IMR-90 (cell line): ENCODE data around the gene BRSK1. TPM values are rescaled to one million over a fixed set of nuclear protein-coding genes. Genes with fewer than 3 reads are reported as not detected.

Experiments used
- ATAC-seq: fragments of 200-7000 bp; cut with Tn5 transposase; 2 replicates; pipeline ENCODE4 v1.9.1; 2020; ENCODE audit warnings: low read depth, mild to moderate bottlenecking, moderate library complexity
- BruUV-seq: library from RNA; stranded (reverse); fragments of 400-500 nt; replicated peaks from 2 replicates; lab custom pipeline; 2021; lab: Mats Ljungman, UMichigan
- CTCF ChIA-PET: fragments of 300-600 bp; formaldehyde crosslinking; extraction: SDS; loops from one replicate; lab custom pipeline; 2021; ENCODE audit warnings: antibody characterized with exemption; lab: Yijun Ruan, JAX
- POLR2A ChIA-PET: fragments of 300-600 bp; sonication (Branson Sonifier 250); formaldehyde crosslinking; loops from one replicate; lab custom pipeline; 2022; ENCODE audit warnings: antibody characterized with exemption; ENCODE audit not compliant: unreplicated experiment; lab: Charles Lee
- DNase-seq: peaks from one replicate; pipeline ENCODE4 v3.0.0; 2013
- H2AFZ ChIP-seq: replicated peaks from 2 replicates; pipeline ENCODE3; 2013; ENCODE audit warnings: low read length, mild to moderate bottlenecking; ENCODE audit not compliant: poor library complexity
- H2AK5ac ChIP-seq: 2 replicates; pipeline ENCODE4 v1.6.1; 2013; ENCODE audit warnings: low read depth, low read length, inconsistent platforms
- H2AK9ac ChIP-seq: replicated peaks from 2 replicates; pipeline ENCODE3; 2013; ENCODE audit warnings: mild to moderate bottlenecking, low read depth, low read length, moderate library complexity; ENCODE audit not compliant: poor library complexity
- H2BK120ac ChIP-seq: 2 replicates; pipeline ENCODE4 v1.6.1; 2013; ENCODE audit warnings: low read depth, low read length, inconsistent platforms
- H2BK15ac ChIP-seq: 3 replicates; pipeline ENCODE4 v1.6.1; 2013; ENCODE audit warnings: low read depth, low read length, inconsistent platforms
- H2BK20ac ChIP-seq: 2 replicates; pipeline ENCODE4 v1.6.1; 2013; ENCODE audit warnings: low read depth, mild to moderate bottlenecking, inconsistent platforms, low read length, moderate library complexity
- H2BK5ac ChIP-seq: 2 replicates; pipeline ENCODE4 v1.6.1; 2013; ENCODE audit warnings: mild to moderate bottlenecking, low read depth, low read length, inconsistent platforms; ENCODE audit not compliant: poor library complexity, severe bottlenecking
- H3K14ac ChIP-seq: replicated peaks from 2 replicates; pipeline ENCODE4 v1.6.1; 2013; ENCODE audit warnings: low read depth, low read length, inconsistent platforms
- H3K18ac ChIP-seq: 2 replicates; pipeline ENCODE4 v1.6.1; 2013; ENCODE audit warnings: low read depth, low read length, control low read depth
- H3K23ac ChIP-seq: 2 replicates; pipeline ENCODE4 v1.6.1; 2013; ENCODE audit warnings: low read depth, low read length, inconsistent platforms
- H3K27ac ChIP-seq: 2 replicates; pipeline ENCODE4 v1.5.1; 2013; ENCODE audit warnings: mild to moderate bottlenecking, control low read depth, low read length; ENCODE audit not compliant: insufficient read depth
- H3K27me3 ChIP-seq: 2 replicates; pipeline ENCODE4 v1.6.1; 2013; ENCODE audit warnings: low read length; ENCODE audit not compliant: control insufficient read depth, insufficient read depth
- H3K36me3 ChIP-seq: 2 replicates; pipeline ENCODE4 v1.6.1; 2013; ENCODE audit warnings: low read length, mixed read lengths; ENCODE audit not compliant: control insufficient read depth, insufficient read depth
- H3K4ac ChIP-seq: 2 replicates; pipeline ENCODE4 v1.6.1; 2013; ENCODE audit warnings: low read depth, low read length, inconsistent platforms
- H3K4me1 ChIP-seq: 2 replicates; pipeline ENCODE4 v1.6.1; 2013; ENCODE audit warnings: low read length, mixed read lengths; ENCODE audit not compliant: control insufficient read depth, insufficient read depth
- H3K4me2 ChIP-seq: 2 replicates; pipeline ENCODE4 v1.6.1; 2013; ENCODE audit warnings: low read depth, mild to moderate bottlenecking, control low read depth, low read length, moderate library complexity
- H3K4me3 ChIP-seq: 2 replicates; pipeline ENCODE4 v1.5.1; 2013; ENCODE audit warnings: low read depth, mild to moderate bottlenecking, control low read depth, low read length, moderate library complexity; ENCODE audit not compliant: insufficient read depth
- H3K56ac ChIP-seq: 2 replicates; pipeline ENCODE4 v1.6.1; 2013; ENCODE audit warnings: low read length, inconsistent platforms; ENCODE audit not compliant: insufficient read depth; ENCODE audit errors: extremely low read depth
- H3K79me1 ChIP-seq, 2 experiments: 2 replicates each; pipeline ENCODE4 v1.6.1; 2013; ENCODE audit warnings: low read length in 2 of 2, inconsistent platforms in 1 of 2, low read depth in 1 of 2
- H3K9ac ChIP-seq: 2 replicates; pipeline ENCODE4 v1.6.1; 2013; ENCODE audit warnings: low read depth, low read length, control low read depth
- H3K9me1 ChIP-seq: 2 replicates; pipeline ENCODE4 v1.6.1; 2013; ENCODE audit warnings: low read length, inconsistent platforms; ENCODE audit not compliant: insufficient read depth
- H3K9me3 ChIP-seq: 2 replicates; pipeline ENCODE4 v1.6.1; 2013; ENCODE audit warnings: low read length; ENCODE audit not compliant: control insufficient read depth, insufficient read depth
- H4K20me1 ChIP-seq: 2 replicates; pipeline ENCODE4 v1.6.1; 2013; ENCODE audit warnings: low read length, inconsistent platforms; ENCODE audit not compliant: insufficient read depth
- H4K5ac ChIP-seq: 2 replicates; pipeline ENCODE4 v1.6.1; 2013; ENCODE audit warnings: mild to moderate bottlenecking, low read depth, low read length, control low read depth
- H4K8ac ChIP-seq, 2 experiments: 2 replicates each; pipeline ENCODE4 v1.6.1; 2013; ENCODE audit warnings: low read depth in 2 of 2, low read length in 2 of 2, control low read depth in 1 of 2, inconsistent platforms in 1 of 2
- H4K91ac ChIP-seq: 2 replicates; pipeline ENCODE4 v1.6.1; 2013; ENCODE audit warnings: low read depth, low read length, inconsistent platforms; ENCODE audit not compliant: insufficient read depth
- CEBPB ChIP-seq: IDR thresholded peaks from 2 replicates; pipeline ENCODE4 v1.6.1; 2012; ENCODE audit warnings: low read depth, low read length, improper control_type of control experiment
- FOS ChIP-seq: fragments of 150-350 bp; IDR thresholded peaks from 2 replicates; pipeline ENCODE4 v1.6.1; 2016; ENCODE audit warnings: low read depth, low read length
- MAFK ChIP-seq: IDR thresholded peaks from 2 replicates; pipeline ENCODE4 v1.6.1; 2012; ENCODE audit warnings: low read depth, low read length, improper control_type of control experiment
- MAZ ChIP-seq: IDR thresholded peaks from 2 replicates; pipeline ENCODE4 v1.6.1; 2012; ENCODE audit warnings: low read depth, mild to moderate bottlenecking, low read length, improper control_type of control experiment, moderate library complexity, borderline replicate concordance
- NFE2L2 ChIP-seq: fragments of 150-350 bp; IDR thresholded peaks from 2 replicates; pipeline ENCODE4 v1.6.1; 2016; ENCODE audit warnings: low read depth, mild to moderate bottlenecking, low read length
- RFX5 ChIP-seq: IDR thresholded peaks from 2 replicates; pipeline ENCODE4 v1.8.0; 2012; ENCODE audit warnings: low read depth, mild to moderate bottlenecking, low read length, moderate library complexity
- WGBS, 2 experiments: methylation state at CpG; one replicate each; pipeline versions ENCODE4 v1.1.5 to v1.1.7; 2013; ENCODE audit warnings: missing lambda C conversion rate in 2 of 2; ENCODE audit not compliant: insufficient read length in 1 of 2; ENCODE audit errors: extremely low coverage in 2 of 2; 5-methylcytosine and 5-hydroxymethylcytosine counted together
- dilution Hi-C: fragments of 300-500 bp; cut with HindIII; formaldehyde crosslinking; loops from one replicate; pipeline ENCODE4 v1.14.3; 2018; ENCODE audit warnings: low sequenced_read_pairs; ENCODE audit not compliant: unreplicated experiment
- in situ Hi-C: fragments of 300-500 bp; cut with MboI; formaldehyde crosslinking; loops from 3 replicates; pipeline ENCODE4 v1.14.3; 2019; ENCODE audit warnings: low sequenced_read_pairs, inconsistent platforms, mixed read lengths
- intact Hi-C: fragments of 100-400 bp; cut with micrococcal nuclease; formaldehyde crosslinking; loops from 2 replicates; pipeline ENCODE4 v1.10.0; 2022
- polyA plus RNA-seq, 3 experiments: library from polyadenylated mRNA; depleted of rRNA; stranded (reverse); fragments of >200 nt; gene quantifications; 2 replicates each; pipeline ENCODE4 v1.2.3, GENCODE V29; 2012; ENCODE audit warnings: low replicate concordance in 1 of 3
- total RNA-seq: library from RNA; depleted of rRNA; stranded (reverse); fragments of >200 nt; gene quantifications from 2 replicates; pipeline ENCODE4 v1.2.3, GENCODE V29; 2012

BRSK1 gene
- total and polyA plus RNA-seq, 2 of the 4 experiments (the other 2 are of a cell fraction): 2.5 to 22.3 TPM

DNA sequence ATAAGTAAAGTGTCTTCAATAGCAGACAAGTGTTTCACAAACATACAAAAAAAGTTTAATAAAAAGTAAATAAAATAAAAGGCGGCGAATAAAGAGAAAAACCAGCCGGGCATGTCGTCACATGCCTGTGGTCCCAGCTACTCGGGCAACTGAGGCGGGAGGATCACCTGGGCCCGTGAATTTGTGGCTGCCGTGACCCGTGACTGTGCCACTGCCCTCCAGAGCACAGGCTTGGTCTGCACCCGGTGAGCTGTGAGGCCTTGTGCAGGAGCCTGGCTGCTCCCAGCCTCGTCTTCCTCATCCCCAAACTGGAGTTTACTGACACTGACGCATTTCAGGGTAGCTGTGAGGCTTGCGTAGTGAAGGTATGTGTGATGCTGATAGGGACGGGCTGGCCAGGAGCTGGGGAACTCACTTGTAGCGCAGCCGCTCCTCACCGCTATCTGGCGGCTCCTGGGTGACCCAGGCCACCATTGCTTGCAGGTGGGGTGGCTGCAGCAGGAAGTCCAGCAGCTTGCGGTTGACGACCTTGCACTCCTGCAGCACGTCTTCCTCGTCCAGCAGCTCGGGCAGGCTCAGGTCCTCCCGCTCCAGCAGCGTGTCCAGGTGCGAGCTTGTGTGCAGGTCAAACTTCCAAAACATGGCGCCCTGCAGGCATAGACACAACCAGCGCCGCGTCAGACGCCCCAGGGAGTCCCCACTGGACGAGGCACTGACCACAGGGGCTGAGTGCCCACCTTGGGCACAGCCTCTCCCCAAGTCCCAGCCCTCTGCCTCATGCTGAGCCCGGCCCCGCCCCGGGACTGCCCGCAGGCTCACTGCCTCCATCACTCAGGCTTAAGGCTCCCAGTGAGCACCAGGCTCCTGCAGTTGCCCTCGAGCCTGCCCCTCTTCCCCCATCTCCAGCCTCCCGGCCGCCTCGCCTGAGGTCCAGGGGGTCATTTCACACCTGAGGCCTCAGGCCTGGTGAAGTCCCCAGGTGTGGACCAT, 37.0 kb upstream of the BRSK1 start:
- no TSS peak for BruUV-seq
- Histone ChIP-seq H3K27me3 (no peaks in the 10 kb centered on the region), H3K9me3 (no peaks in the 10 kb centered on the region), H4K91ac (no peak overlapping the region), H4K20me1 (peaks cover 57% of the 10 kb centered on the region), H2BK20ac (no peak overlapping the region), H3K79me1 (peaks cover 12 to 81% of the 10 kb centered on the region in 2 experiments), H3K4me2 (no peak overlapping the region), H3K4me1 (0 out of 2 replicates have a peak, but pooled peaks cover 1% of the 10 kb centered on the region), H3K4ac (no peak overlapping the region), H3K9me1 (peaks cover 22% of the 10 kb centered on the region), H3K14ac (no peak overlapping the region), H3K4me3 (no peak overlapping the region), H4K8ac (0 out of 4 replicates have a peak overlapping the region, but pooled peaks of 1 of the 2 experiments have one; percentile 49), H2BK5ac (peak overlapping the region; percentile 55), H4K5ac (no peak overlapping the region), H3K56ac (no peak overlapping the region), H2BK120ac (no peak overlapping the region; the same call in 1 of the 2 replicates), H2AK5ac (no peak overlapping the region), H3K27ac (peak overlapping the region; percentile 14; the same call in 1 of the 2 replicates), H2AK9ac (no peak overlapping the region), H2AFZ (no peak overlapping the region), H3K23ac (no peak overlapping the region), H3K18ac (no peak overlapping the region), H3K9ac (no peak overlapping the region), H2BK15ac (no peak overlapping the region), H3K36me3 (peaks cover 38% of the 10 kb centered on the region)
- ATAC-seq (no peak), DNase-seq (no peak)
- in situ Hi-C loops: no loop called here
- 89% methylated on average over 17 of the region's 40 CpGs; no CpG with 5 or more reads in 1 of the 2 experiments for WGBS, 2 experiments
- CTCF ChIA-PET: no interaction called here
- TF ChIP-seq FOS: no peak
- no peak for TF ChIP-seq NFE2L2
- TF ChIP-seq RFX5: no peak
- no peak for TF ChIP-seq CEBPB
- TF ChIP-seq MAZ: no peak
- no peak for TF ChIP-seq MAFK
- intact Hi-C loops: no loop called here
- dilution Hi-C loops: no loop called here
- POLR2A ChIA-PET: no interaction called here
